Activated naive CD8-positive, alpha-beta T cell (primary cell): ENCODE data around the gene TRAF5.
"Not testable (repeated sequence)": the region's sequence is repeated elsewhere in the genome, so short reads cannot be mapped to it uniquely, and the experiment has no call there.

Experiments
- H3K27ac Mint-ChIP-seq: one replicate; pipeline ENCODE4 v1.8.0; 2021; ENCODE audit warnings: mixed read lengths
- H3K27me3 Mint-ChIP-seq: one replicate; pipeline ENCODE4 v1.8.0; 2021; ENCODE audit warnings: mixed read lengths
- H3K36me3 Mint-ChIP-seq: one replicate; pipeline ENCODE4 v1.8.0; 2021; ENCODE audit warnings: mixed read lengths
- H3K4me1 Mint-ChIP-seq: one replicate; pipeline ENCODE4 v1.8.0; 2021; ENCODE audit warnings: low read depth, mixed read lengths
- H3K4me3 Mint-ChIP-seq: one replicate; pipeline ENCODE4 v1.8.0; 2021; ENCODE audit warnings: mild to moderate bottlenecking, mixed read lengths
- H3K9me3 Mint-ChIP-seq: one replicate; pipeline ENCODE4 v1.8.0; 2021; ENCODE audit warnings: low read depth, mixed read lengths

The TRAF5 gene

GRCh38 chr1:211348547-211348946 lies 21.9 kb downstream of the TRAF5 start:
- Mint-ChIP-seq H3K4me1 (peaks cover 83% of the 10 kb centered on the region), H3K27ac (peak overlapping the region; percentile 22), H3K4me3 (no peak overlapping the region), H3K9me3 (peaks cover 9% of the 10 kb centered on the region), H3K36me3 (peaks cover 15% of the 10 kb centered on the region), H3K27me3 (no peaks in the 10 kb centered on the region)

GRCh38 chr1:211349741-211350140 lies 23.1 kb downstream of the TRAF5 start:
- Mint-ChIP-seq H3K36me3 (peaks cover 15% of the 10 kb centered on the region), H3K27ac (peak overlapping the region; percentile 41), H3K4me3 (no peak overlapping the region), H3K27me3 (no peaks in the 10 kb centered on the region), H3K4me1 (peaks cover 85% of the 10 kb centered on the region), H3K9me3 (peaks cover 9% of the 10 kb centered on the region)

GRCh38 chr1:211352055-211352454 lies 25.4 kb downstream of the TRAF5 start:
- H3K4me3 Mint-ChIP-seq = peak overlapping the region; percentile 70
- not testable (repeated sequence) for H3K9me3 Mint-ChIP-seq, H3K27me3 Mint-ChIP-seq

GRCh38 chr1:211352465-211352864 lies 25.8 kb downstream of the TRAF5 start:
- Mint-ChIP-seq H3K36me3 (peaks cover 19% of the 10 kb centered on the region), H3K27ac (peak overlapping the region; percentile 87), H3K4me1 (peaks cover 86% of the 10 kb centered on the region), H3K4me3 (peak overlapping the region; percentile 79), H3K27me3 (no peaks in the 10 kb centered on the region), H3K9me3 (peaks cover 9% of the 10 kb centered on the region)

More at GRCh38 chr1:211352055-211352454, 25.4 kb downstream of the TRAF5 start:
- peaks cover 86% of the 10 kb centered on the region for H3K4me1 Mint-ChIP-seq
- H3K27ac Mint-ChIP-seq = peak overlapping the region; percentile 87
- peaks cover 19% of the 10 kb centered on the region for H3K36me3 Mint-ChIP-seq

- Mint-ChIP-seq H3K9me3 (peaks cover 9% of the 10 kb centered on the region), H3K4me3 (peak overlapping the region; percentile 79), H3K27me3 (no peaks in the 10 kb centered on the region), H3K27ac (peak overlapping the region; percentile 87), H3K4me1 (peaks cover 83% of the 10 kb centered on the region), H3K36me3 (peaks cover 19% of the 10 kb centered on the region)
These were observed 26.4 kb downstream of the TRAF5 start for GRCh38 chr1:211352985-211353515.

- Mint-ChIP-seq H3K4me1 (peaks cover 79% of the 10 kb centered on the region), H3K4me3 (peak overlapping the region; percentile 79), H3K36me3 (peaks cover 19% of the 10 kb centered on the region), H3K27ac (peak overlapping the region; percentile 87), H3K9me3 (peaks cover 9% of the 10 kb centered on the region), H3K27me3 (no peaks in the 10 kb centered on the region)
These were observed 27.1 kb downstream of the TRAF5 start for GRCh38 chr1:211353562-211354212.

GRCh38 chr1:211355873-211356272 lies 29.2 kb downstream of the TRAF5 start:
- H3K27me3 Mint-ChIP-seq = no peaks in the 10 kb centered on the region
- peaks cover 73% of the 10 kb centered on the region for H3K4me1 Mint-ChIP-seq
- peaks cover 9% of the 10 kb centered on the region for H3K9me3 Mint-ChIP-seq
- H3K4me3 Mint-ChIP-seq = no peak overlapping the region
- H3K27ac Mint-ChIP-seq = peak overlapping the region; percentile 61
- peaks cover 29% of the 10 kb centered on the region for H3K36me3 Mint-ChIP-seq

- Mint-ChIP-seq H3K27ac (peak overlapping the region; percentile 70), H3K36me3 (peaks cover 24% of the 10 kb centered on the region)
These were observed 30.2 kb downstream of the TRAF5 start for GRCh38 chr1:211356723-211357407.

GRCh38 chr1:211358685-211359084 lies 32.1 kb downstream of the TRAF5 start:
- Mint-ChIP-seq H3K4me3 (no peak overlapping the region), H3K9me3 (no peaks in the 10 kb centered on the region), H3K27me3 (no peaks in the 10 kb centered on the region), H3K36me3 (peaks cover 16% of the 10 kb centered on the region), H3K4me1 (peaks cover 48% of the 10 kb centered on the region), H3K27ac (no peak overlapping the region)

More at GRCh38 chr1:211356723-211357407, 30.2 kb downstream of the TRAF5 start:
- peaks cover 65% of the 10 kb centered on the region for H3K4me1 Mint-ChIP-seq
- peaks cover 2% of the 10 kb centered on the region for H3K9me3 Mint-ChIP-seq
- H3K4me3 Mint-ChIP-seq = no peak overlapping the region
- no peaks in the 10 kb centered on the region for H3K27me3 Mint-ChIP-seq

- H3K4me1 Mint-ChIP-seq = peaks cover 37% of the 10 kb centered on the region
- no peaks in the 10 kb centered on the region for H3K9me3 Mint-ChIP-seq
- H3K36me3 Mint-ChIP-seq = peaks cover 16% of the 10 kb centered on the region
- H3K27me3 Mint-ChIP-seq = no peaks in the 10 kb centered on the region
- no peak overlapping the region for H3K4me3 Mint-ChIP-seq
- peak overlapping the region; percentile 71 for H3K27ac Mint-ChIP-seq
These were observed 33.2 kb downstream of the TRAF5 start for GRCh38 chr1:211359876-211360275.

- no peak overlapping the region for H3K27ac Mint-ChIP-seq
- H3K4me1 Mint-ChIP-seq = peaks cover 26% of the 10 kb centered on the region
- H3K27me3 Mint-ChIP-seq = no peaks in the 10 kb centered on the region
- H3K36me3 Mint-ChIP-seq = peaks cover 12% of the 10 kb centered on the region
- H3K9me3 Mint-ChIP-seq = no peaks in the 10 kb centered on the region
- H3K4me3 Mint-ChIP-seq = no peak overlapping the region
These were observed 34.6 kb downstream of the TRAF5 start for GRCh38 chr1:211361202-211361601.

- no peaks in the 10 kb centered on the region for H3K9me3 Mint-ChIP-seq
- H3K4me1 Mint-ChIP-seq = peaks cover 13% of the 10 kb centered on the region
- H3K27ac Mint-ChIP-seq = no peak overlapping the region
- no peaks in the 10 kb centered on the region for H3K27me3 Mint-ChIP-seq
- H3K36me3 Mint-ChIP-seq = peaks cover 4% of the 10 kb centered on the region
- no peak overlapping the region for H3K4me3 Mint-ChIP-seq
These were observed 43.0 kb downstream of the TRAF5 start for GRCh38 chr1:211369640-211370039.

GRCh38 chr1:211370669-211371068 lies 44.0 kb downstream of the TRAF5 start:
- Mint-ChIP-seq H3K4me3 (no peak overlapping the region), H3K27ac (peak overlapping the region; percentile 71), H3K27me3 (no peaks in the 10 kb centered on the region), H3K36me3 (peaks cover 6% of the 10 kb centered on the region), H3K4me1 (peaks cover 13% of the 10 kb centered on the region), H3K9me3 (no peaks in the 10 kb centered on the region)

GRCh38 chr1:211371406-211372105 lies 44.9 kb downstream of the TRAF5 start:
- H3K9me3 Mint-ChIP-seq = no peaks in the 10 kb centered on the region
- no peak overlapping the region for H3K4me3 Mint-ChIP-seq
- H3K27me3 Mint-ChIP-seq = no peaks in the 10 kb centered on the region
- peaks cover 13% of the 10 kb centered on the region for H3K4me1 Mint-ChIP-seq
- peak overlapping the region; percentile 47 for H3K27ac Mint-ChIP-seq
- peaks cover 10% of the 10 kb centered on the region for H3K36me3 Mint-ChIP-seq

GRCh38 chr1:211372463-211372862 lies 45.8 kb downstream of the TRAF5 start:
- peaks cover 12% of the 10 kb centered on the region for H3K36me3 Mint-ChIP-seq
- no peaks in the 10 kb centered on the region for H3K9me3 Mint-ChIP-seq
- H3K4me3 Mint-ChIP-seq = no peak overlapping the region
- H3K4me1 Mint-ChIP-seq = peaks cover 17% of the 10 kb centered on the region
- H3K27ac Mint-ChIP-seq = no peak overlapping the region
- H3K27me3 Mint-ChIP-seq = no peaks in the 10 kb centered on the region
